Naive B cell (primary cell): ENCODE data around the gene LENG9. TPM values are rescaled to one million over a fixed set of nuclear protein-coding genes. Genes with fewer than 3 reads are reported as not detected.
A peak's percentile ranks its signal among the peaks of the same experiment; 100 is the strongest.
"Not testable (repeated sequence)": the region's sequence is repeated elsewhere in the genome, so short reads cannot be mapped to it uniquely, and the experiment has no call there.

ENCODE experiments used
- ATAC-seq, 2 donors: fragments of 150-1000 bp; cut with Tn5 transposase; 2 replicates each; pipeline ENCODE4 v1.10.0; 2021; ENCODE audit warnings: low read depth in 2 of 2, mild to moderate bottlenecking in 2 of 2, moderate library complexity in 2 of 2
- DNase-seq: peaks from one replicate; pipeline ENCODE4 v3.0.0; 2022
- H3K27ac Mint-ChIP-seq, 6 donors: one replicate each; pipeline ENCODE4 v1.8.0; 2020 to 2022; ENCODE audit warnings: mild to moderate bottlenecking in 6 of 6, mixed read lengths in 6 of 6, moderate library complexity in 5 of 6, inconsistent platforms in 2 of 6
- H3K27me3 Mint-ChIP-seq, 3 donors: one replicate each; pipeline ENCODE4 v1.8.0; 2021 to 2022; ENCODE audit warnings: mixed read lengths in 3 of 3, mild to moderate bottlenecking in 1 of 3
- H3K36me3 Mint-ChIP-seq, 2 donors: one replicate each; pipeline ENCODE4 v1.8.0; 2020 to 2022; ENCODE audit warnings: mixed read lengths in 2 of 2, inconsistent platforms in 1 of 2, mild to moderate bottlenecking in 1 of 2
- H3K4me1 Mint-ChIP-seq, 3 donors: one replicate each; pipeline ENCODE4 v1.8.0; 2020 to 2022; ENCODE audit warnings: mixed read lengths in 3 of 3, inconsistent platforms in 1 of 3, mild to moderate bottlenecking in 1 of 3, moderate library complexity in 1 of 3
- H3K4me3 Mint-ChIP-seq, 8 donors: one replicate each; pipeline ENCODE4 v1.8.0; 2020 to 2022; ENCODE audit warnings: mild to moderate bottlenecking in 8 of 8, mixed read lengths in 8 of 8, moderate library complexity in 8 of 8, inconsistent platforms in 2 of 8
- H3K9me3 Mint-ChIP-seq, 7 donors: one replicate each; pipeline ENCODE4 v1.8.0; 2020 to 2022; ENCODE audit warnings: mixed read lengths in 7 of 7, mild to moderate bottlenecking in 5 of 7, inconsistent platforms in 2 of 7, moderate library complexity in 1 of 7
- polyA plus RNA-seq, 6 donors: library from polyadenylated mRNA; unstranded; fragments of 300-500 nt; fragmentation: Illumina TruSeq; gene quantifications; one replicate each; pipeline ENCODE4 v1.2.3, GENCODE V29; 2021; ENCODE audit warnings: low read depth in 6 of 6

The LENG9 gene
- polyA plus RNA-seq, 6 donors from 2014 or later: 0.20 to 0.62 (median 0.31) TPM; not detected in 1

DNA sequence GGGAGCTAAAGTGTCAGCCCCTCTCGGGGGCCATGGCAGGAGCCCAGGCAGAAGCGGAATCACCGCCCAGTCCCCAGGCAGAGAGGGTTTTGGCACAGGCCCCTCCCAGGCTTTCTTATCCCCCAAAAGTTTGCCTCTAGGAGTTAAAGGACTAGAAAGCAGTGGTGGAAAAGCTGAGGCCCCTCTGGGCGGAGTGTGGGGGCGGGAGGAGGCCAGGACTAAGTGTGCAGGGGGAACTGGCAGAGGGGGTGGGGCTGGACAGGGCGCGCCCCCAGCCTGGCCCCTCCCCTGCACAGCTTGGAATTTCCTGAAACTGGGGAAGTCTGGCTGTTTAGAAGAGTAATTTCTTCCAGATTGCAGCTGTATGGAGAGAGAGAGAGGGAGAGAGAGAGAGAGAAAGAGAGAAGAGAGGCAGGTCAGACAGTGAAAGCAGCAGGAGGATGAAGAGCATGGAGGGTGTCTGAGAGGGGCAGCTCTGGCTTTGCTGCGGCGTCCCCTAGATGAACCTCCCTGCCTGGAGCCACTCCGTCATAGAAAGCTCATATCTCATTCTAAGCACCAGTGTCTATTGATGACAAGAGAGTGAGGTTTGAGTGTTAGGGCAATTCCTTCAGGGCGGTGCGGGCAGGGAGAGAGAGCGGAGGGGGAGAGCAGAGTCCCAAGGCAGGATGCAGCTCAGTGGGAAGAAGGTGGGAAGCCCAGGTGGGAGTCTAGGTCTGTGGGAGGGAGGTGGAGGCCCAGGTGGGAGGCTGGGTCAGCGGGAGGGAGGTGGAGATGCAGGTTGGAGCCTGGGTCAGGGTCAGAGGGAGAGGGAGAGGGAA lies 9.7 kb upstream of the LENG9 start, which contains the start of gene CDC42EP5:
TSS of gene CDC42EP5 (minus strand) at position 226 of the 821 bp plus-strand sequence. CDS start 7,749 bp downstream, outside the sequence.
- ATAC-seq (peak; percentile 45), DNase-seq (no peak)
- peaks cover 23 to 28% (median 23%) of the 10 kb centered on the region in 3 donors for H3K4me1 Mint-ChIP-seq
- H3K27me3 Mint-ChIP-seq: peaks cover 45 to 79% (median 64%) of the 10 kb centered on the region in 3 donors
- H3K27ac Mint-ChIP-seq: peak within 1 kb of the TSS in 1 of 6 donors; percentile 11
- H3K9me3 Mint-ChIP-seq: no peaks in the 10 kb centered on the region
- H3K36me3 Mint-ChIP-seq: no peaks in the 10 kb centered on the region
- H3K4me3 Mint-ChIP-seq: peak within 1 kb of the TSS in 2 of 8 donors; percentile 13 to 61

DNA sequence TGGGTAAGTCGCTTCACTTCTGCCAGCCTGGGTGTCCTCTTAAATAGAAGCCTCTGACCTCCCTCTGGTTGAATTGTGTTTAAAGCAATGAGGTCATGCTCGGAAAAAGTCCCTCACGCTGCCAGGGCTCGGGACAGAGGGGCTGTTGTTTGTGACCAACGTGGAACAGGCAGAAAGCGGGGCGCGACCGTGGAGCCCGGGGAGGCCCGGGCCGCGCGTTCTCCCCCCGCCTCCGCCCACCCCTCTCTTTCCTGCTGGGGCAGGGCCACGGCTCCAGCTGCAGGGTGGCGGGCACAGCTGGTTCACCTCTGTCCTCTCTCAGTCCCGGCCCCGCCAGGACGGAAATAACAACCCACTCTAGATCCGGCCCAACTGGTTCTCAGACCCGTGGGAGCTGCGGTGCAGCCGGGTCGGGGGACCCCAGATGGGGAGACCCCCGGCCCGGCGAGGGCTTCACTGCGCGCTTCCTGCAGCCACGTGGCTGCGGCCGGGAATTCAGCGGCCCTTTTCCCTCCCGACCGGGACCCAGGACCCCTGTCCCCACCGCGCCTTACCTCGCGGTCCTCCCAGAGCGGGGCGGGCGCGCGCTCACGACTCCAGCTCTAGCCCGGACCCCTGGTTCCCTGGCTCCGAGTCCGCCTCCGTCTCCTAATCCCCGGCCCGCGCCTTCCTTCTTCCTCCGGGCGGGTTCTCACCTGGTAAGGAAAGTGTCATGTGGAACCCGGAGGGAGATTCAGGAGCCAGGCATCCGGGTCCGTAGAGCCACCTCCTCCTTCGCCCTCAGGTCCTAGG lies 7.6 kb upstream of the LENG9 start:
- ATAC-seq (peak; percentile 52 to 68), DNase-seq (no peak)
- peaks cover 23 to 31% (median 23%) of the 10 kb centered on the region in 3 donors for H3K4me1 Mint-ChIP-seq
- no peaks in the 10 kb centered on the region for H3K9me3 Mint-ChIP-seq
- peak overlapping the region in 6 of 8 donors; percentile 25 to 82 (median 44) for H3K4me3 Mint-ChIP-seq
- H3K27ac Mint-ChIP-seq: peak overlapping the region in 1 of 6 donors; percentile 70
- no peaks in the 10 kb centered on the region for H3K36me3 Mint-ChIP-seq
- peaks cover 39 to 61% (median 47%) of the 10 kb centered on the region in 3 donors for H3K27me3 Mint-ChIP-seq

DNA sequence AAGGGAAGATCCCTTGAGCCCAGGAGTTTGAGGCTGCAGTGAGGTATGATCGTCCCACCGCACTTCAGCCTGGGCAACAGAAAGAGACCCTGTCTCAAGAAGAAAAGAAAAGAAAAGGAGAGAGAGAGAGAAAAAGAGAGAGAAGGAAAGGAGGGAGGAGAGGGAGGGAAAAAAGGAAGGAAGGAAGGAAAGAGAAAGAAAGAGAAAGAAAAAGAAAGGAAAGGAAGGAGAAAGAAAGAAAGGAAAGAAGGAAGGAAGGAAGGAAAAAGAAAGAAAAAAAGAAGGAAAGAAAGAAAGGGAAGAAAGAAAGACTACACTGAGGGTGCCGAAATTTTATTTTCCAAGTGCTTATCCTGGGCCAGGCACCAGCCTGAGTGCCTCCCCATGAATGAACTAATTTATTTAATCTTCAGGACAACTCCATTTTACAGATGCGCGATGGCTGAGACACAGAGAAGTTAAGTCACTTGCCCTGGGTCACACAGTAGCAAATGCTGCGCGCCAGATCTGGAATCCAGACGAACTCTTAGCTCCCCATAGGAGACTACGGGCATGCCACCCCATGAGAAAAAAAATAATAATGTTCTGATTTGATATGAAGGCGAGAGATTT lies 6.8 kb upstream of the LENG9 start:
- H3K4me3 Mint-ChIP-seq: peak overlapping the region in 5 of 8 donors; percentile 5 to 89 (median 43)
- H3K9me3 Mint-ChIP-seq: no peaks in the 10 kb centered on the region
- H3K36me3 Mint-ChIP-seq: no peaks in the 10 kb centered on the region
- no peak for DNase-seq
- no peak for ATAC-seq
- peaks cover 39 to 58% (median 47%) of the 10 kb centered on the region in 3 donors for H3K27me3 Mint-ChIP-seq
- peak overlapping the region in 1 of 6 donors; percentile 56 for H3K27ac Mint-ChIP-seq
- H3K4me1 Mint-ChIP-seq: peaks cover 23 to 31% (median 26%) of the 10 kb centered on the region in 3 donors

DNA sequence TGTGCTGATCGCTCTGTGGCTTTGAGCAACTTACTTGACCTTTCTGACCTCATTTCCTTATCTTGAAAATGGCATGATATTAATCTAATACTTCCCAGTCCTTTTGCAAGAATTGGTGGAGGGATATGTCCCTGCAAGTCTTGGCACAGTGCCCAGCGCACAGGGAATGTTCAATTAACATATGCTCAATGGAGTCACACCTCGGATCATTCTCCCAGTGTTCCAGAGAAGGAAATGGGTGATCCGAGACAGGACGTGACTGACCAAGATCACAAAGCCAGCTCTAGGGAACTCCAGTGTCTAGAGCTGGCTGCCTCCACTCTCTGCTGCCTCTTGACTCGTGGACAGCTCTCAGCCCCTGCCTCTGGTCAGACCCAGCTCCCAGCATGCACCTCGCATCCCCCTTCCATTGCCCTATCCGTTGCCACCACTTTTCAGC lies 5.9 kb upstream of the LENG9 start:
- ATAC-seq (no peak), DNase-seq (no peak)
- Mint-ChIP-seq H3K4me1 (peaks cover 27 to 33% (median 29%) of the 10 kb centered on the region in 3 donors), H3K9me3 (no peaks in the 10 kb centered on the region), H3K4me3 (peak overlapping the region in 1 of 8 donors; percentile 39), H3K27ac (no peak overlapping the region), H3K36me3 (no peaks in the 10 kb centered on the region), H3K27me3 (peaks cover 34 to 52% (median 47%) of the 10 kb centered on the region in 3 donors)

DNA sequence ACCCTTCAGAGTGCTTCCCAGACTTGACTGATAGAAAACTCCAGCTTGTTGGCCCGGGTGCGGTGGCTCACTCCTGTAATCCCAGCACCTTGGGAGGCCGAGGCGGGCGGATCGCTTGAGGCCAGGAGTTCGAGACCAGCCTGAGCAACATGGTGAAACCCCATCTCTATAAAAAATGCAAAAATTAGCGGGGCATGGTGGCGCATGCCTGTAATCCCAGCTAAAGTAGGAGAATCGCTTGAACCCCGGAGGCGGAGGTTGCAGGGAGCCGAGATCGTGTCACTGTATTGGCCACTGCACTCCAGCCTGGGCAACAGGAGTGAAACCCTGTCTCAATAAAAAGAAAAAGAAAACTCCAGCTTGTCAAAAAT lies 2.5 kb upstream of the LENG9 start:
- ATAC-seq, DNase-seq, H3K9me3 Mint-ChIP-seq, H3K36me3 Mint-ChIP-seq: not testable (repeated sequence)
- peak overlapping the region in 1 of 6 donors; percentile 76 for H3K27ac Mint-ChIP-seq
- H3K4me3 Mint-ChIP-seq: peak overlapping the region in 7 of 8 donors; percentile 61 to 88 (median 69)
- peaks cover 23 to 31% (median 27%) of the 10 kb centered on the region in 3 donors for H3K27me3 Mint-ChIP-seq
- H3K4me1 Mint-ChIP-seq: peaks cover 27 to 41% (median 34%) of the 10 kb centered on the region in 3 donors

DNA sequence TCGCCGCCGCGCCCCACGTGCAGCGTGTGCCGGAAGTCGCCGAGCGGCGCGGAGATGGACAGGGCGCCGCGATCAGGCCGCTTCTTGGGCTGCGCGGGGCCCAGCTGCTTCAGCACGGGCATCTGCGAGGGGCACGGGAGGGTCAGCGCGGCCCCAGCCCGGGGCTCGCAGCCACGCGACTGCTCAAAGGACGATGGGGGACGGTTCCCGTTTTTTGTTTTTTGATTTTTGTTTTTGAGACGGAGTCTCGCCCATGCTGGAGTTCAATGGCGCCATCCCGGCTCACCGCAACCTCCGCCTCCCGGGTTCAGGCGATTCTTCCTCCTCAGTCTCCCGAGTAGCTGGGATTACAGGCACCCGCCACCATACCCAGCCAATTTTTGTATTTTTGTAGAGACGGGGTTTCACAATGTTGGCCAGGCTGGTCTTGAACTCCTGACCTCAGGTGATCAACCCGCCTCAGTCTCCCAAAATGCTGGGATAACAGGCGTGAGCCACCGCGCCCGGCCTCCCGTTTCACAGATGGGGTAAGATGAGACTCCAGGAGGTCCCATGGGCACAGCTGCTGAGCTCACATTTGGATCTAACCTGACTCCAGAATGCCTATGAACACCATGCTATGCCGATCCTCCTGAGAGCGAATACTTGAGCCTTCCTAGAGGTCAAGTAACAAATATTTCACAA lies 2.0 kb upstream of the LENG9 start:
- Mint-ChIP-seq H3K9me3 (peaks cover 0 to 7% (median 4%) of the 10 kb centered on the region in 7 donors), H3K36me3 (no peaks in the 10 kb centered on the region), H3K4me1 (peaks cover 24 to 37% (median 29%) of the 10 kb centered on the region in 3 donors), H3K27me3 (peaks cover 18 to 26% (median 22%) of the 10 kb centered on the region in 3 donors), H3K27ac (peak overlapping the region in 1 of 6 donors; percentile 76), H3K4me3 (peak overlapping the region; percentile 55 to 88 (median 75))
- DNase-seq (no peak), ATAC-seq (no peak)

DNA sequence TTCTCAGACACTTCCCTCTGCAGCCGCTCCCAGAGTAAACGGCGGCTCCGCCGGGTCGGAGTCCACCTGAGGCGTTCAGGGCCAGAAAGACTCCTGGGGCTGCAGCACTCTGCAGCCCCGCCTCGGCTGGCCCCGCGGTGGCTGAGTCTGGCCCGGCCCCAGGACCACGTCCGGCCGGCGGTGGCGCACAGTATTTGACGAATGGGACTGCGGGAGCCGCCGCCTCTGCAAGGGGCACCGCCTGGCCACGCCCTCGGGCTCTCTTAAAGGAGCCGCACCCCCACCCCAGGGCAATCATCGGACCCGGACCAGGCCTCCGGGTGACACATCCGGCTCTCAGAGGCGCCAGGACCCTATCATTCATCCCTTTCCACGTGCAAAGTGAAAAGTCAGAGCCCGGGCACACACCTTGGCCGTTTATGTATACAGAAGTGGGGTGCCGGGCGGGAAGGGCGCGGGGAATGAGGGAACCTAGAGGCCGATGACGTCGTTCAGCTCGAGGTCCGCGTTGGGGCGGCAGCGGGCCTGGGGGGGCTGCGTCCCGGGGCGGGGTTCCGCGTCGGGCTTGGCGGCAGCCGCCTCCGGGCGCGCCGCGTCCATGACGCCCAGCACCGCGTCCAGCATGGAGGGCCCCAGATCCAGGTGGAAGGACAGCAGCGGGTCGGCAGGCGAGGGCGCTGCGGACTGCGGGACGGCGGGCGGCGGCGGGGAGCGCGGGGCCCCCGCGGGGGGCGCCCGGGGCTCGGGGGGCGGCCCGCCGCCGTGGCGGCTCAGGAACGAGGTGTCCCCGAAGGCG lies 1.2 kb upstream of the LENG9 start:
- peak overlapping the region; percentile 79 to 94 (median 90) for H3K4me3 Mint-ChIP-seq
- ATAC-seq: peak; percentile 21 to 23

DNA sequence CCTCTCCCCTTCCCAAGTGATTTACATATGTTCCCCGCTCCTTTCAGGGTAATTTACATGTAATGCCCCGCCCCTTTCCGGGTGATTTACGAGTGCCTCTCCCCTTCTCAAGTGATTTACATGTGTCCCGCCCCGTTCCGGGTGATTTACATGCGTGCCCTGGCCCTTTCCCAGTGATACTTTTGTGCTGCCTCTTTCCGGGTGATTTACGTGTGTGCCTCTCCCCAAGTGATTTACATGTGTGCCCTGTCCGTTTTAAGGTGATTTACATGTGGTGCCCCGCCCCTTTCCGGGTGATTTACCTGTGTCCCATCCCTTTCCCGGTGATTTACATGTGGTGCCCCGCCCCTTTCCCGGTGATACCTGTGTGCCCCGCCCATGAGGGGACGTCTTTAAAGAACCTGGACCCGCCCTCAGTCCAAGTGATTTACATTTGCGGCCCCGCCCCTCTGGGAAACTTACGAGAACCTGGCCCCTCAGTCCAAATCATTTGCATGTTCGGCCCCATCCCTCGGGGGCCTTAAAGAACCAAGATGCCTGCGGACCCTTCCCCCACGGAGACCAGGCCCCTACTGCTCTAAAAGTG lies 559 bp upstream of the LENG9 start:
- peak overlapping the region; percentile 91 to 99 (median 97) for H3K27ac Mint-ChIP-seq
- peaks cover 5 to 12% (median 8%) of the 10 kb centered on the region in 3 donors for H3K27me3 Mint-ChIP-seq
- peak; percentile 60 to 64 for ATAC-seq
- peaks cover 0 to 7% (median 4%) of the 10 kb centered on the region in 7 donors for H3K9me3 Mint-ChIP-seq
- DNase-seq: peak; percentile 81
- H3K4me1 Mint-ChIP-seq: peaks cover 20 to 29% (median 22%) of the 10 kb centered on the region in 3 donors
- peak overlapping the region; percentile 79 to 94 (median 90) for H3K4me3 Mint-ChIP-seq
- H3K36me3 Mint-ChIP-seq: peaks cover 0 to 2% of the 10 kb centered on the region in 2 donors

More for the DNA sequence above, 1.2 kb upstream of the LENG9 start:
- peaks cover 0 to 7% (median 4%) of the 10 kb centered on the region in 7 donors for H3K9me3 Mint-ChIP-seq
- H3K27ac Mint-ChIP-seq: peak overlapping the region; percentile 91 to 99 (median 97)
- peak; percentile 71 for DNase-seq
- peaks cover 17 to 30% (median 21%) of the 10 kb centered on the region in 3 donors for H3K4me1 Mint-ChIP-seq
- no peaks in the 10 kb centered on the region for H3K36me3 Mint-ChIP-seq
- peaks cover 10 to 19% (median 15%) of the 10 kb centered on the region in 3 donors for H3K27me3 Mint-ChIP-seq

DNA sequence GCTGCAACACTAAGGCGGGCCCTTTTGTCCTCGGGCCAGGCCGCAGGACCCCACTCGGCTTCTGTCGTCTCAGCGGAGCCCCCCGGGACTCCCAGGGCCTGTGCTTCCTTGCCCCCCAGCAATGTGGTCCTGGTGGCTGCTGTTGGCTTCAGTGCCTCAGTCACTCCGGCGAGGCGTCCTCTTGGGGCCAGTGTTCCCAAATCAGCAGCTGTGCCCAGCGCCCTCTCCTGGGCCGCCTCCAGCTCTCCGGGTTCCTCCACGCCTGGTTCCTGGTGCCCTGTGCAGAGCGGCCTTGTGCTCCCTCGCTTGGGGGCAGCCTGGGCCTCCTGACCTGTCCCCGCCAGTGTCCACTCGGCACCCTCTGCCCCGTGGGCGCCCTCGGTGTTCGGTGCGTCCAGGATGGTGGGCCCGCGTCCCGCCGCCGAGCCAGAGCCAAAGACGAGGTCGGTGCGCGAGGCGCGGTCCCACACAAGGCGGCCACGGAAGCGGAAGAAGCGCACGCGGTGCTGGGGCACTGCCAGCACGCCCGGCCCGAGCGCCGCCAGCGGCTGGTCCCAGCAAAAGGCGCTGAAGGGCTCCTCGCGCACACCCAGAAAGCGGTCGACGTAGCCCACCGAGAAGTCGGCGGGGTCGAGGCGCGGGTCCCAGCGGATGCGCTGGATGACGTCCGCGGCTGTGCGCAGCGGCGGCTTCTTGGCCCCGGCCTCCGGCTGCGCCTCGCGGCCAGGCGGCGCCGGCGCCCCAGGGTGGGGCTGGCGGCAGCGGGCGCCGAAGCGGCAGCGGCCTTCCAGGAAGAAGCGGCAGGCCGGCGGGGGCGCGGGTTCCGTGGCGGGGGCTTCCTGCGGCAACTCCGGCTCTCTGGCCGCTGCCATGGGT lies 685 bp downstream of the LENG9 start:
- peak overlapping the region; percentile 35 to 92 (median 82) for H3K4me3 Mint-ChIP-seq
- DNase-seq: peak; percentile 67
- ATAC-seq: peak; percentile 26 to 39
- peaks cover 0 to 7% (median 4%) of the 10 kb centered on the region in 7 donors for H3K9me3 Mint-ChIP-seq
- H3K27me3 Mint-ChIP-seq: no peaks in the 10 kb centered on the region
- peaks cover 0 to 14% of the 10 kb centered on the region in 2 donors for H3K36me3 Mint-ChIP-seq
- H3K4me1 Mint-ChIP-seq: peaks cover 31 to 35% (median 32%) of the 10 kb centered on the region in 3 donors
- H3K27ac Mint-ChIP-seq: peak overlapping the region in 5 of 6 donors; percentile 3 to 97 (median 81)

DNA sequence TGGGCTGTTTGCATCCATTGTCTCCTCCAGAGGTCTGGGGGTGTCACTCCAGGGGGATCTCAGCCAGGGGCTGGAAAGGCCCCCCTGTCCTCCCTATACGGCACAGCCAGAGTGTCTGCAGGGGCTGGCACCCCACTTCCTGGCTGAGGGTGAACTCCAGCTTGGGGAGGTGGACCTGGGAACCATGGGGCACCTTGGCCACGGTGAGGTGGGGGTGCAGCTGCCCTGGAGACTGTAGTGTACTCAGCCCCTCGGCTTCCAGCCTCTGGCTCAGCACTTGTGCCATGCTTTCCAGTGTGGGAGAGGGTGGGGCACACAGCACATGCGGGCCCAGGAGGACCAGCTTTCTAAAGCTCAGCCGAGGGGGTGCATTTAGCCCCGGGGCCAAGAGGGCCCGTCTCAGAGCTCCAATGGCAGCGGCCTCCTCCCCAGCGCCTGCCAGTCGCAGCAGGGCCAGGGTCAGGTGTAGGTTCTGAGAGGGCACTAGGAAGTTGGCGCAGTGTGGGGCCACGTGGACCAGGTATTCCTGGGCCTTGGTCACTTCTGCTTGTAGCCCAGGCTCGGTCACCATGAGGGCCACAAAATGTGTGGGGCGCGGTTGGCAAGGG lies 1.4 kb downstream of the LENG9 start:
- Mint-ChIP-seq H3K27me3 (no peaks in the 10 kb centered on the region), H3K36me3 (peaks cover 0 to 14% of the 10 kb centered on the region in 2 donors), H3K4me3 (peak overlapping the region; percentile 9 to 73 (median 50)), H3K27ac (peak overlapping the region; percentile 16 to 91 (median 70)), H3K4me1 (peaks cover 31 to 35% (median 32%) of the 10 kb centered on the region in 3 donors), H3K9me3 (peaks cover 0 to 7% (median 4%) of the 10 kb centered on the region in 7 donors)
- DNase-seq: no peak
- ATAC-seq: no peak
